ENCODE measurements around the gene ACSS3. TPM values are rescaled to one million over a fixed set of nuclear protein-coding genes. Genes with fewer than 3 reads are reported as not detected.

The ACSS3 gene, protein sequence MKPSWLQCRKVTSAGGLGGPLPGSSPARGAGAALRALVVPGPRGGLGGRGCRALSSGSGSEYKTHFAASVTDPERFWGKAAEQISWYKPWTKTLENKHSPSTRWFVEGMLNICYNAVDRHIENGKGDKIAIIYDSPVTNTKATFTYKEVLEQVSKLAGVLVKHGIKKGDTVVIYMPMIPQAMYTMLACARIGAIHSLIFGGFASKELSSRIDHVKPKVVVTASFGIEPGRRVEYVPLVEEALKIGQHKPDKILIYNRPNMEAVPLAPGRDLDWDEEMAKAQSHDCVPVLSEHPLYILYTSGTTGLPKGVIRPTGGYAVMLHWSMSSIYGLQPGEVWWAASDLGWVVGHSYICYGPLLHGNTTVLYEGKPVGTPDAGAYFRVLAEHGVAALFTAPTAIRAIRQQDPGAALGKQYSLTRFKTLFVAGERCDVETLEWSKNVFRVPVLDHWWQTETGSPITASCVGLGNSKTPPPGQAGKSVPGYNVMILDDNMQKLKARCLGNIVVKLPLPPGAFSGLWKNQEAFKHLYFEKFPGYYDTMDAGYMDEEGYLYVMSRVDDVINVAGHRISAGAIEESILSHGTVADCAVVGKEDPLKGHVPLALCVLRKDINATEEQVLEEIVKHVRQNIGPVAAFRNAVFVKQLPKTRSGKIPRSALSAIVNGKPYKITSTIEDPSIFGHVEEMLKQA
- polyA plus RNA-seq: 0.20 and 0.98 TPM in 2 replicates

DNA sequence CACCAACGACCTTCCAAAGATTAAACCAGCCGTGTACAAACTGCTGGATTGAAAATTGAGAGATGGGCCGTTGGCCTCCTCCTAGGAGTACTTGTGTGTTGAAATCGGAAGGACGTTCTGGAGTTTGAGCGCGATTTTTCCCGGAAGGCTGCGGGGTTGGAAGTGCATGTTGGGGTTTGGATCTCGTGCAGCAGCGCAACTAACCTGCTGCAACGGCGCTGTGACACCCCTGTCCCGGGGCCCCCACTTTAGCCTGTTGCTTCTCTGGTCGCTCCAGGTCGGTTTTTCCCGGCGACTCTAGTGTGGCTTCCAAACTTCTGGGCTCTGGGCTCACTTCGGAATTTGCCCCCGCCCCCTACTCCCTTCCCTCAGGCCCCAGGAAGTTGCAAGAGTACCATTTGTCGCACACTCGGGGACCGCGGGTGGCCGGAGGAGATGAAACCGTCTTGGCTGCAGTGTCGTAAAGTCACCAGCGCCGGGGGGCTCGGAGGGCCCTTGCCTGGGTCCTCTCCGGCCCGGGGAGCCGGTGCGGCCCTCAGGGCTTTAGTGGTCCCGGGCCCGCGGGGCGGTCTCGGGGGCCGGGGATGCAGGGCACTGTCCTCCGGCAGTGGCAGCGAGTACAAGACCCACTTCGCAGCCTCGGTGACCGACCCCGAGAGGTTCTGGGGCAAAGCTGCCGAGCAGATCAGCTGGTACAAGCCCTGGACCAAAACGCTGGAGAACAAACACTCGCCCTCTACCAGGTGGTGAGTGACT is at the start of gene ACSS3:
Gene ACSS3 (plus strand): TSS at position 394 of the 756 bp plus-strand sequence. CDS start 42 bp downstream, at position 436.

Other genes with a start within 250 kb of the ACSS3 start
- gene LIN7A, start 140.1 kb upstream of the ACSS3 start, polyA plus RNA-seq: 4.0 and 4.4 TPM in 2 replicates